Peyer's patch (tissue), 4 donors: Measurements from ENCODE around the gene NAV2. TPM values are rescaled to one million over a fixed set of nuclear protein-coding genes. Genes with fewer than 3 reads are reported as not detected.

Experiments
- DNase-seq, 3 donors: peaks; one replicate each; pipeline ENCODE4 v3.0.0-alpha.2; 2017 to 2019
- H3K27ac ChIP-seq, 4 donors: fragments of 200-600 bp; sonication (generic); one replicate each; pipeline ENCODE4 v1.5.1; 2016 to 2019
- H3K27me3 ChIP-seq, 2 donors: fragments of 200-600 bp; sonication (generic); one replicate each; pipeline ENCODE4 v1.5.1; 2019
- H3K36me3 ChIP-seq, 3 donors: fragments of 200-600 bp; sonication (generic); one replicate each; pipeline ENCODE4 v1.5.1; 2016 to 2019
- H3K4me1 ChIP-seq, 4 donors: fragments of 200-600 bp; sonication (generic); one replicate each; pipeline ENCODE4 v1.5.1; 2016 to 2019
- H3K4me3 ChIP-seq, 4 donors: fragments of 200-600 bp; sonication (generic); 1 replicate in 3 of 4; 2 replicates in 1 of 4; pipeline ENCODE4 v1.5.1; 2016 to 2019; ENCODE audit warnings: mild to moderate bottlenecking in 1 of 4
- H3K9me3 ChIP-seq, 4 donors: fragments of 200-600 bp; sonication (generic); one replicate each; pipeline ENCODE4 v1.5.1; 2016 to 2019; ENCODE audit warnings: mild to moderate bottlenecking in 1 of 4
- POLR2A ChIP-seq, 2 donors: fragments of 450-650 bp; IDR thresholded peaks; one replicate each; pipeline ENCODE4 v1.5.1; 2017; ENCODE audit warnings: antibody characterized with exemption in 2 of 2, mild to moderate bottlenecking in 2 of 2, moderate library complexity in 2 of 2
- total RNA-seq, 4 donors: library from RNA; depleted of rRNA; stranded (reverse); fragments of >200 nt; gene quantifications; one replicate each; pipeline ENCODE4 v1.1.0, GENCODE V29; 2016
- TF ChIP-seq, protein P1 (sequence below), 6 experiments: fragments of 450-650 bp in 4 of 6; fragments of 200-600 bp in 2 of 6; sonication (generic) in 1 of 6; IDR thresholded peaks; one replicate each; pipeline ENCODE4 v1.5.1; 2017 to 2019; ENCODE audit warnings: antibody characterized with exemption in 6 of 6, mild to moderate bottlenecking in 3 of 6, moderate library complexity in 1 of 6

The NAV2 gene
- total RNA-seq, 4 donors from 2014 or later: 6.0 to 48.7 (median 20.1) TPM

DNA sequence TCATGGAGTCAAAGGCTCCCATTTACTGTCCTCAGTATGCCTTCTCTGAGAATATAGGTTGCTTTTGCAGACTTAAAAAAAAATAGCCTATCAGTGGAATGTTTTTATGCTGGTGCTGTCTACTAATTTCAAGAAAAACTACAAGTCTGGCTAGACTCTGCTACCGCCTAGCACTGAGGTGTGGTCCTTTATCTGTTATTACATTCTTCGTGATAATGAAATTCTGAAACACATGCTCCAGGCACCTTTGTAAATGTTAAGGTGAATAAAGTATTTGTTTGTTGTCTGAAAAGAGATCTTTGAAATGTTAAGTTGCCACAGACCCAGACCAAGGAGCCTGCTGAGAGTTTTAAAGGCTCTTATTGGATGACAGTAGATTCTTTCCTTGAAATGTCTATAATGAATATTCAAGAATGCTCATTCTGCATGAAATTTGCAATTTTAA lies 352.3 kb downstream of the NAV2 start:
- TF ChIP-seq POLR2A (IDR thresholded peaks at IDR 0.05): no peak
- TF ChIP-seq, protein P1, sequence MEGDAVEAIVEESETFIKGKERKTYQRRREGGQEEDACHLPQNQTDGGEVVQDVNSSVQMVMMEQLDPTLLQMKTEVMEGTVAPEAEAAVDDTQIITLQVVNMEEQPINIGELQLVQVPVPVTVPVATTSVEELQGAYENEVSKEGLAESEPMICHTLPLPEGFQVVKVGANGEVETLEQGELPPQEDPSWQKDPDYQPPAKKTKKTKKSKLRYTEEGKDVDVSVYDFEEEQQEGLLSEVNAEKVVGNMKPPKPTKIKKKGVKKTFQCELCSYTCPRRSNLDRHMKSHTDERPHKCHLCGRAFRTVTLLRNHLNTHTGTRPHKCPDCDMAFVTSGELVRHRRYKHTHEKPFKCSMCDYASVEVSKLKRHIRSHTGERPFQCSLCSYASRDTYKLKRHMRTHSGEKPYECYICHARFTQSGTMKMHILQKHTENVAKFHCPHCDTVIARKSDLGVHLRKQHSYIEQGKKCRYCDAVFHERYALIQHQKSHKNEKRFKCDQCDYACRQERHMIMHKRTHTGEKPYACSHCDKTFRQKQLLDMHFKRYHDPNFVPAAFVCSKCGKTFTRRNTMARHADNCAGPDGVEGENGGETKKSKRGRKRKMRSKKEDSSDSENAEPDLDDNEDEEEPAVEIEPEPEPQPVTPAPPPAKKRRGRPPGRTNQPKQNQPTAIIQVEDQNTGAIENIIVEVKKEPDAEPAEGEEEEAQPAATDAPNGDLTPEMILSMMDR (IDR thresholded peaks at IDR 0.05): no peak
- Histone ChIP-seq H3K9me3 (no peaks in the 10 kb centered on the region), H3K4me1 (no peaks in the 10 kb centered on the region), H3K36me3 (no peaks in the 10 kb centered on the region), H3K27ac (no peak overlapping the region), H3K27me3 (no peaks in the 10 kb centered on the region), H3K4me3 (no peak overlapping the region)
- no peak for DNase-seq

DNA sequence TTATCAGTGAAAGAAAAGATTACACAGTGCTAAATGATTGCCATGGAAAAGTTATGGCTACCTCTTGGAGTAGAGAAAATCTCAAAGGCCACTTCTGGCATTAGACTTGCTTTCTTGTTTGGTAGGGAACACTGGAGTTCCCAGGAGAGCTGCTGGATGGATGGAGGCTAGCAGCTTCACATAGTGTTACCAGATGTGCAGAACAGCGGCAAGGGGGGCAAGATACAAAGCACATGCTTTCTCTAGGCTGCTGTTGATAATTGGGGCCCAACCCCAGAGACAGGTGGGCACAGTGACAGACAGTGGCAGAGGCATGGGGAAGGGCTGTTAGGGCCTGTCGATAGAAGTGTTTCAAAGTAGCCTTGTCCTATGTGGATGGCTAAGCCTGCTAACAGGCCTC lies 352.8 kb downstream of the NAV2 start:
- Histone ChIP-seq H3K4me3 (no peak overlapping the region), H3K27me3 (no peaks in the 10 kb centered on the region), H3K27ac (no peak overlapping the region), H3K9me3 (no peaks in the 10 kb centered on the region), H3K36me3 (no peaks in the 10 kb centered on the region), H3K4me1 (no peaks in the 10 kb centered on the region)
- no peak for DNase-seq
- TF ChIP-seq, protein P1 (IDR thresholded peaks at IDR 0.05): no peak
- TF ChIP-seq POLR2A (IDR thresholded peaks at IDR 0.05): no peak

DNA sequence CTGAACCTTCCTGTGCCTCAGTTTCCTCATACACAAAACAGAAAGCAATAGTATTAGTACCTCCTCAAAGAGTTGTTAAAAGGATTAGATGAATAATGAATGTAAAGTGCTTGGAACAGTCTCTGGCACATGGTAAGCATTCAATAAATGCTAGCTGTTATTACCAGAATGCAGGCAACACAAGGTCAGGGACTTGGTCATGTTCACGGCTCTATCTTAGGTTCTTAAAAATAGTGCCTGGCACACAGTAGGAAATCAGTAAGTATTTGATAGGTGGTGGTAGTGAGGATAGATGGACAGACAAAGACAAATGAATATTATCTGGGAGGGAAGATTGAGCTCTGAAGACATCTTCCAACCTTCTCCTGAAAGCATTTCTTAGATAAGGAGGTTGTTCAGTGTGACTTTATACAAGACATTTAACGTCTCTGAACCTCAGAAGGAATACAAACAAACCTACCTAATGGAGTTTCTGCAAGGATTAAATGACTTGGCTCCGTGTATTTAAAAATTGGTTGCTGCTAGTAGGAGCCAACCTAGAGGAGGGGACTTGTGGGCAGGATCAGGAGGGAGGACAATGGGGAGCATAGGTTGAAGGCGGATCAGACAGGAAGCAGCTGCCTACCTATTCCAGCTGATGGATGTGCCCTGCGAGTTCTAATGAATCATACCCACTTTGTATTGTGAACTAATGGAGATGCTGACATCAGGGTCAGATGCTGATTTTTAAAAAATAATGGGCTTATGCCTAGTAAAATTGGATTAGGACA lies 353.6 kb downstream of the NAV2 start:
- Histone ChIP-seq H3K9me3 (no peaks in the 10 kb centered on the region), H3K4me1 (no peaks in the 10 kb centered on the region), H3K4me3 (no peak overlapping the region), H3K27me3 (no peaks in the 10 kb centered on the region), H3K27ac (no peak overlapping the region), H3K36me3 (no peaks in the 10 kb centered on the region)
- TF ChIP-seq, protein P1 (IDR thresholded peaks at IDR 0.05): no peak
- TF ChIP-seq POLR2A (IDR thresholded peaks at IDR 0.05): no peak
- no peak for DNase-seq

DNA sequence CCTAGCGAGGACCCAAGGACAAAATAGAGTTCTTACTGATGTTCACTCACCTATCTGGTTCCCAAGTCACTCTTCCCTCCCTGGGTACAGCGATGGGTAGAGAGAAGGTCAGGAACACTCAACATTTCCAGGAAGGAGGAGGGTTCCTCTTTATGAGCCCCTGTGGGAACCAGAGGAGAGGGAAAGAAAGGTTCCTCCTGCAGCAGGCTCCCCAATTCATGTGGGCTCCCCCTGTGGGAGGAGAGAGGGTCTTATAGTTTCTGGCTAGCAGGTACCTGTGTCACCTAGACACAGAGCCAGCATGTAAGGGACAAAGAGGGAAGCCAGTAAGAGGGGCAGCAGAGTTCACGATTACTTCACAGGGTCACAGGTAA lies 354.1 kb downstream of the NAV2 start:
- Histone ChIP-seq H3K36me3 (no peaks in the 10 kb centered on the region), H3K4me1 (no peaks in the 10 kb centered on the region), H3K9me3 (no peaks in the 10 kb centered on the region), H3K27me3 (no peaks in the 10 kb centered on the region), H3K4me3 (no peak overlapping the region), H3K27ac (no peak overlapping the region)
- TF ChIP-seq, protein P1 (IDR thresholded peaks at IDR 0.05): no peak
- no peak for TF ChIP-seq POLR2A (IDR thresholded peaks at IDR 0.05)
- DNase-seq: no peak

DNA sequence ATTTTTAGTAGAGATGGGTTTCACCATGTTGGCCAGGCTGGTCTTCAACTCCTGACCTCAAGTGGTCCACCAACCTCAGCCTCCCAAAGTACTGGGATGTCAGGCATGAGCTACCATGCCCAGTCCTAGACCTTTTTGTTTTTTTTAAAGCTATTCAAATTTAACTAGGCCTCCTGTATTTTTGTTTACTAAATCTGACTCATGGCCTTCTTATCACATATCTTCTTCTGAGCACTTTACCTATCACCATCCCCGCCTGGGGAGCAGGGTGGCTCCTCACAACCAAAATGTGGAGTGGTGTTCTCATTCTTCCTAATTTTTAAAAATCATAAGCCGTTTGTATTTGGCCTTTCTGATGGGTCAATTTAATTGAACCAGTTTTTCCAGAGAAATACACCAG lies 355.0 kb downstream of the NAV2 start:
- no peaks in the 10 kb centered on the region for H3K4me1 ChIP-seq
- H3K36me3 ChIP-seq: no peaks in the 10 kb centered on the region
- H3K27me3 ChIP-seq: no peaks in the 10 kb centered on the region
- DNase-seq: no peak
- no peak for TF ChIP-seq POLR2A (IDR thresholded peaks at IDR 0.05)
- TF ChIP-seq, protein P1 (IDR thresholded peaks at IDR 0.05): no peak
- H3K9me3 ChIP-seq: no peaks in the 10 kb centered on the region
- no peak overlapping the region for H3K27ac ChIP-seq
- no peak overlapping the region for H3K4me3 ChIP-seq
